Measurements from ENCODE around the gene TPRG1L.

DNA sequence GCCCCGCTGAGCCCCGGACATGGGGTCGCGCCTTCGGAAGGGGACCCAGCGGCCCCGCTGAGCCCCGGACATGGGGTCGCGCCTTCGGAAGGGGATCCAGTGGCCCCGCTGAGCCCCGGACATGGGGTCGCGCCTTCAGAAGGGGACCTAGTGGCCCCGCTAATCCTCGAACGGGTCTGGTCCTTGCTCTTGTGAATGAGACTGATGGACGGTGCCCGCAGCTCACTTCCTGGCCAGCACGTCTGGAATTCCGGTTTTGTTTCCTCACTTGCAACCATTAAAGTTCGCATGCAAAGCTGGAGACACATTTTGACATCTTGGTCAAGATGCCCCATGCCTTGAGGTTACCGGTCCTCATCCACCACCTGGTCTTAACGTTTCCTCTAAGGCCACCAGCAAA, 19.5 kb downstream of the TPRG1L start:
- TF ChIP-seq, protein P1, sequence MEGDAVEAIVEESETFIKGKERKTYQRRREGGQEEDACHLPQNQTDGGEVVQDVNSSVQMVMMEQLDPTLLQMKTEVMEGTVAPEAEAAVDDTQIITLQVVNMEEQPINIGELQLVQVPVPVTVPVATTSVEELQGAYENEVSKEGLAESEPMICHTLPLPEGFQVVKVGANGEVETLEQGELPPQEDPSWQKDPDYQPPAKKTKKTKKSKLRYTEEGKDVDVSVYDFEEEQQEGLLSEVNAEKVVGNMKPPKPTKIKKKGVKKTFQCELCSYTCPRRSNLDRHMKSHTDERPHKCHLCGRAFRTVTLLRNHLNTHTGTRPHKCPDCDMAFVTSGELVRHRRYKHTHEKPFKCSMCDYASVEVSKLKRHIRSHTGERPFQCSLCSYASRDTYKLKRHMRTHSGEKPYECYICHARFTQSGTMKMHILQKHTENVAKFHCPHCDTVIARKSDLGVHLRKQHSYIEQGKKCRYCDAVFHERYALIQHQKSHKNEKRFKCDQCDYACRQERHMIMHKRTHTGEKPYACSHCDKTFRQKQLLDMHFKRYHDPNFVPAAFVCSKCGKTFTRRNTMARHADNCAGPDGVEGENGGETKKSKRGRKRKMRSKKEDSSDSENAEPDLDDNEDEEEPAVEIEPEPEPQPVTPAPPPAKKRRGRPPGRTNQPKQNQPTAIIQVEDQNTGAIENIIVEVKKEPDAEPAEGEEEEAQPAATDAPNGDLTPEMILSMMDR (IDR thresholded peaks at IDR 0.05; ENCODE audit: borderline replicate concordance, extremely low read depth, low read length, poor library complexity, severe bottlenecking): no peak
- TF ChIP-seq EZH2 (IDR thresholded peaks at IDR 0.05; ENCODE audit: borderline replicate concordance, low read depth, low read length, severe bottlenecking): no peak

Data from DND-41 (cell line).